BE2C (cell line): Measurements from ENCODE around the gene PAX7. TPM values are rescaled to one million over a fixed set of nuclear protein-coding genes. Genes with fewer than 3 reads are reported as not detected.
"Not testable (repeated sequence)": the region's sequence is repeated elsewhere in the genome, so short reads cannot be mapped to it uniquely, and the experiment has no call there.

Experiments used
- DNase-seq: peaks from one replicate; pipeline ENCODE4 v3.0.0-alpha.2; 2020
- H3K27me3 ChIP-seq: fragments of 250-450 bp; sonication (Bioruptor Pico); 2 replicates; pipeline ENCODE4 v1.5.1; 2020; ENCODE audit warnings: mild to moderate bottlenecking
- H3K36me3 ChIP-seq: fragments of 250-450 bp; sonication (Bioruptor Pico); 2 replicates; pipeline ENCODE4 v1.5.1; 2020; ENCODE audit warnings: mild to moderate bottlenecking
- H3K4me1 ChIP-seq: fragments of 250-450 bp; sonication (Bioruptor Pico); 2 replicates; pipeline ENCODE4 v1.5.1; 2020
- H3K4me3 ChIP-seq: 2 replicates; pipeline ENCODE4 v1.5.1; 2011; ENCODE audit warnings: low read depth, low read length
- H3K9me3 ChIP-seq: fragments of 250-450 bp; sonication (Bioruptor Pico); 2 replicates; pipeline ENCODE4 v1.5.1; 2020
- polyA plus RNA-seq: library from polyadenylated mRNA; unstranded; fragments of >200 nt; gene quantifications from one replicate; pipeline ENCODE4 v1.2.1, GENCODE V29; 2012; ENCODE audit warnings: low read depth, missing spikeins; ENCODE audit not compliant: insufficient read length, insufficient read depth
- TF ChIP-seq, protein P1 (sequence below): IDR thresholded peaks from 2 replicates; pipeline ENCODE4 v1.5.1; 2012; ENCODE audit warnings: mild to moderate bottlenecking, low read depth, low read length

The PAX7 gene
- not detected for polyA plus RNA-seq

DNA sequence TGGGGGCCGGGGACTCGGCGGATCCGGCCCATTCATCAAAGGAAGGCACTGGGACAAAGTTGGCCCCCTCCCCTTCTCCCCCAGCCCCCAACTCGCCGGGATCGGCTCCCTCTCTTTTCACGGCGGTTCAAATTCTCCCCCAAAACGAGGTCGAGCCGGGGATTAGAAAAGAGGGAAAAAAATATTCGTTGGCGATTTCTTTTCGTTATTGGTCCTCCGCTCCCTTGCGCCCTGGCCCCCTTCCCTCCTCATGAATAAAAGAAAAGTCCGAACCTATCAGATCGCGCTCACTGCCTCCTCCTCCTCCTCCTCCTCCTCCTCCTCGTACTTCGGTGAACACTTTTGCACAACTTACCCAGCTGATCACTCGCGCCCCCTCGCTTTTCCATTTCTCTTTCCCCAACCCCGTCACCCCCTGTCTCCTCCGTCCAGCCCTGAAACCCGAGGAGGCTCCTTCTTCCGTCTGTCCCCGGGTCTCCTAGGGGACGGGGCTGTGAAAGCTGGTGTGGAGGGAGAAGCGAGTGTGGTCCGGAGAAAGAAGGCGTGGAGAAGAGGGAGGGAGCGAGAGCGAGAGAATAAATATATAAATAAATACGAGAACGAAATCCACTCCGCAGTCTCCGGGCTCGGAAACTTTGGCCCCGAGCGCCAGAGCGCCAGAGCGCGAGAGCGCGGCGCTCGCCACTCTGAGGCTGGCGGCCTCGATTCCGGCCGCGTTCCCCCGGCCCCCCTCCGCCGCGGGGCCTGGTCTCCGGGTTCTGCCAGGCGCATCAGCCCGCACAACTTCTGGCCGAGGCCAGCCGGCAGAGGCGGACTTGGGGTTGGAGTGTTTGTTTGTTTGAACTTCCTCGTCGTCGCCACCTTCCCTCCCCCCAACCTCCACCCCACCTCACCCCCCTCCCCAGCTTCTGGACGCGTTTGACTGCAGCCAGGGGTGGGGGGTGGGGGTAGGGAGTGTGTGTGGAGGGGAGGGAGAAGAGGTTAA, at the start of gene PAX7:
TSS of gene PAX7 (plus strand) at position 336 of the 985 bp plus-strand sequence. CDS start 758 bp downstream, outside the sequence.
- Histone ChIP-seq H3K27me3 (peaks cover 71% of the 10 kb centered on the region), H3K36me3 (no peaks in the 10 kb centered on the region), H3K4me3 (no peak within 1 kb of the TSS), H3K9me3 (no peaks in the 10 kb centered on the region), H3K4me1 (no peaks in the 10 kb centered on the region)
- TF ChIP-seq, protein P1, sequence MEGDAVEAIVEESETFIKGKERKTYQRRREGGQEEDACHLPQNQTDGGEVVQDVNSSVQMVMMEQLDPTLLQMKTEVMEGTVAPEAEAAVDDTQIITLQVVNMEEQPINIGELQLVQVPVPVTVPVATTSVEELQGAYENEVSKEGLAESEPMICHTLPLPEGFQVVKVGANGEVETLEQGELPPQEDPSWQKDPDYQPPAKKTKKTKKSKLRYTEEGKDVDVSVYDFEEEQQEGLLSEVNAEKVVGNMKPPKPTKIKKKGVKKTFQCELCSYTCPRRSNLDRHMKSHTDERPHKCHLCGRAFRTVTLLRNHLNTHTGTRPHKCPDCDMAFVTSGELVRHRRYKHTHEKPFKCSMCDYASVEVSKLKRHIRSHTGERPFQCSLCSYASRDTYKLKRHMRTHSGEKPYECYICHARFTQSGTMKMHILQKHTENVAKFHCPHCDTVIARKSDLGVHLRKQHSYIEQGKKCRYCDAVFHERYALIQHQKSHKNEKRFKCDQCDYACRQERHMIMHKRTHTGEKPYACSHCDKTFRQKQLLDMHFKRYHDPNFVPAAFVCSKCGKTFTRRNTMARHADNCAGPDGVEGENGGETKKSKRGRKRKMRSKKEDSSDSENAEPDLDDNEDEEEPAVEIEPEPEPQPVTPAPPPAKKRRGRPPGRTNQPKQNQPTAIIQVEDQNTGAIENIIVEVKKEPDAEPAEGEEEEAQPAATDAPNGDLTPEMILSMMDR: no peak
- no peak for DNase-seq

DNA sequence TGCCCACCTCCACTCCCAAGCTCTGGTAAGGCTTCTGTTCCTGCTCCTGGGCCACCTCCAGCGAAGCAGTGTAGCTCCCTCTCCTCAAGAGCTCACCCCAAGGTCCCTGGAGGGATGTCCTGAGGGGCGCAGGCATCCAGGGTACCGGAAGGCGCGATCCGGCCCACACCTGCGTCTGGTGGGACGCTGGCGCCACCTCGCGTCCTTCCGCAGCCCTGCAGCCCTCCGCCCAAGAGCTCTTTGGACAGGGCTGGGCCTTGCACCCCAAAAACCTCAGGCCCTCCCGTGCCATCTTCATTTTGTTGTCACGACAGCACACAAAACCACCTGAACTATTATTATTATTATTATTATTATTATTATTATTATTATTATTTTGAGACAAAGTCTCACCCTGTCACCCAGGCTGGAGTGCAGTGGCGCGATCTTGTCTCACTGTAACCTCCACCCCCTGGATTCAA, 49.2 kb upstream of the PAX7 start:
- Histone ChIP-seq H3K9me3 (no peaks in the 10 kb centered on the region), H3K4me3 (no peak overlapping the region), H3K27me3 (no peaks in the 10 kb centered on the region), H3K4me1 (no peaks in the 10 kb centered on the region), H3K36me3 (no peaks in the 10 kb centered on the region)
- peak; percentile 52 for DNase-seq
- TF ChIP-seq, protein P1: peak; percentile 59

DNA sequence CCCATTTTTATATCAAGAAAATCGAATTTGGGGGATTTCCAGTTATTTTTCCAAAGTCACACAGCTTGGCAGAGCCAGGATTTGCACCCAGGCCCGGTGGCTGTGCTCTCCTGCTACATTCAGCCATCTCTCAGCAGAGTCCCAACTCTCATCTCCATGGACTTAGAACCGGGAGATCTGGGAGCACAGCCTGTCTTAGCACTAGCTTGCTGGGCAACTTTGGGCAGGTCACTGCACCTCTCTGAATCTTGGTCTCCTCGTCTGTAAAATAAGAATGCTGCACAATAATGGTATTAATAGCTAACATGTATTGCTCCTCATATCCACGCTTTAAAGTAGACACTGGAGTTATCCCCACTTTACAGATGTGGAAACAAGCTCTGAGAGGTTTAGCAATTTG, 47.8 kb upstream of the PAX7 start:
- DNase-seq: no peak
- Histone ChIP-seq H3K27me3 (no peaks in the 10 kb centered on the region; the same call in 1 of the 2 replicates), H3K4me3 (no peak overlapping the region), H3K9me3 (no peaks in the 10 kb centered on the region), H3K36me3 (no peaks in the 10 kb centered on the region), H3K4me1 (no peaks in the 10 kb centered on the region)
- TF ChIP-seq, protein P1: no peak

DNA sequence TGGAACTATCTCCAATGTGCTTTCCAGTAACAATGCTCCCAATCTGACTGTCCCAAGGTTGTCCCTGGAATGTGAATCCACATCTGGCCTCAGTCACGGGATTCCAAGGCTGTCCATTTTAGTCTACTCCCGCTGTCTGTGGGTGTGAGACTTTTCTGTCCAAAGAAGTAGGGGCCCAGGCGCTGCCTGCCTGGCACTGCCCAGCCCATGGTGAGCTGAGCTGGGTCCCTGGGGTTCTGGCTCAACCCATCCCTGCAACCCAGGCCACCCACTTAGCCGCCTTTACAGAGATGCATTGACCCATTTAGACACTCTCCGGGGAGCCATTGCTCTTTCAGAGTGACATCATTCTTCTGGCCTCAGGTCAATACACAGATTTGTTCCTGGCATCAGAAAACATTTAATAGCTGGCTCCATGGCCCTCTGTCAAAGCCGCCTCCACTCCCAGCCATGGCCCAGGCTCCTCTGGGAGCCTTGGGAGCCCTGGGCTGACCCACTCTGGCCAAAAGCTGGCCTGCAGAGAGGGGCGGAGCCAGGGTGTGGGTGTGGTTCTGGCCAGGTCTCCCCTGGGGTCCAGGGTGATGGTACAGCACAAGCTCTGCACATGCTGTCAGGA, 47.2 kb upstream of the PAX7 start:
- no peak for DNase-seq
- Histone ChIP-seq H3K4me3 (no peak overlapping the region), H3K27me3 (no peaks in the 10 kb centered on the region; the same call in 1 of the 2 replicates), H3K9me3 (no peaks in the 10 kb centered on the region), H3K36me3 (no peaks in the 10 kb centered on the region), H3K4me1 (no peaks in the 10 kb centered on the region)
- TF ChIP-seq, protein P1: no peak

DNA sequence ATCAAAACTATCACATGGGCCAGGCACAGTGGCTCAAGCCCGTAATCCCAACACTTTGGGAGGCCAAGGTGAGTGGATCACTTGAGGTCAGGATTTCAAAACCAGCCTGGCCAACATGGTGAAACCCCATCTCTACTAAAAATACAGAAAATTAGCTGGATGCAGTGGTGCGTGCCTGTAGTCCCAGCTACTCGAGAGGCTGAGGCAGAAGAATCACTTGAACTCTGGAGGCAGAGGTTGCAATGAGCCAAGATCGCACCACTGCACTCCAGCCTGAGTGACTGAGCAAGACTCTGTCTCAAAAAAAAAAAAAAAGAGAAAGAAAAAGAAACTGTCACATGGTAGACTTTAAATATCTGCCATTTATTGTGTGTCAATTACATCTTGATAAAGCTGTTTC, 44.6 kb upstream of the PAX7 start:
- not testable (repeated sequence) for H3K27me3 ChIP-seq, H3K9me3 ChIP-seq, DNase-seq, H3K4me1 ChIP-seq, H3K4me3 ChIP-seq, H3K36me3 ChIP-seq

DNA sequence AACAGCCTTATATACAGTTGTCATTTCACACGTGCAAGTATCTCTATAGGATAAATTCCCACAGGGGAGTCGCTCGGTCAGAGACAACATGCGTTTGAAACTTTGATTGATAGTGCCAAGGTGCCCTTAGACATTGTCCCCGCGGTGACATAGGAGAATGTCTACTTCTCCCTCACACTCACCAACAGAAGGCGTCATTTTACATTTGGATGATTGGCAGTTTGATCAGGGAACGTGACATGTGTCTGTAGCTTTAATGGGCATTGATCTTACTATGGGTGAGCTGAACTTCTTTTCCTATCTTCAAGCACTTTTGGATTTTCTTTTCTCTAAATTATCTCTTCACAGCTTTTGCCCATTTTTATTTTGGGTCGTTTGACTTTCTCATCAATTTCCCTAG, 42.6 kb upstream of the PAX7 start:
- DNase-seq: no peak
- no peak overlapping the region for H3K4me3 ChIP-seq
- no peaks in the 10 kb centered on the region; the same call in 1 of the 2 replicates for H3K27me3 ChIP-seq
- no peaks in the 10 kb centered on the region for H3K9me3 ChIP-seq
- H3K36me3 ChIP-seq: no peaks in the 10 kb centered on the region
- no peaks in the 10 kb centered on the region for H3K4me1 ChIP-seq
- TF ChIP-seq, protein P1: no peak
